CD4-positive, alpha-beta memory T cell (primary cell): ENCODE measurements around the gene ZNF768. TPM values are rescaled to one million over a fixed set of nuclear protein-coding genes. Genes with fewer than 3 reads are reported as not detected.

Experiments used
- CTCF ChIA-PET: fragments of 350-600 bp; sonication (Branson Sonifier 250); formaldehyde crosslinking; loops from one replicate; lab custom pipeline; 2021; ENCODE audit warnings: inconsistent platforms; ENCODE audit not compliant: partially characterized antibody; lab: Charles Lee
- POLR2A ChIA-PET: fragments of 350-600 bp; sonication (Branson Sonifier 250); formaldehyde crosslinking; loops from one replicate; lab custom pipeline; 2021; ENCODE audit not compliant: partially characterized antibody; lab: Charles Lee
- DNase-seq, 5 donors: peaks; one replicate each; pipeline versions ENCODE4 v3.0.0 to v3.0.0-alpha.2; 2020 to 2022; ENCODE audit warnings: mixed read lengths in 1 of 5
- H3K27ac ChIP-seq: one replicate; pipeline ENCODE4 v1.7.0; 2013; ENCODE audit warnings: low read depth, low read length
- H3K27me3 ChIP-seq: 2 replicates; pipeline ENCODE4 v1.7.0; 2013; ENCODE audit warnings: mild to moderate bottlenecking, low read length, moderate library complexity; ENCODE audit not compliant: insufficient read depth
- H3K36me3 ChIP-seq: 2 replicates; pipeline ENCODE4 v1.7.0; 2013; ENCODE audit warnings: mild to moderate bottlenecking, low read length, moderate library complexity; ENCODE audit not compliant: insufficient read depth
- H3K4me1 ChIP-seq: 2 replicates; pipeline ENCODE4 v1.7.0; 2013; ENCODE audit warnings: mild to moderate bottlenecking, low read length, moderate library complexity; ENCODE audit not compliant: insufficient read depth
- H3K4me3 ChIP-seq, 2 donors: one replicate each; pipeline ENCODE4 v1.7.0; 2013; ENCODE audit warnings: low read length in 2 of 2, mild to moderate bottlenecking in 1 of 2
- H3K9me3 ChIP-seq, 2 donors: one replicate each; pipeline ENCODE4 v1.7.0; 2013; ENCODE audit warnings: low read length in 2 of 2, control low read depth in 1 of 2; ENCODE audit not compliant: control insufficient read depth in 1 of 2
- H3K27ac Mint-ChIP-seq, 7 donors: one replicate each; pipeline ENCODE4 v1.8.0; 2020 to 2021; ENCODE audit warnings: mixed read lengths in 7 of 7, mild to moderate bottlenecking in 6 of 7, inconsistent platforms in 3 of 7, moderate library complexity in 3 of 7
- H3K27me3 Mint-ChIP-seq, 2 donors: one replicate each; pipeline ENCODE4 v1.8.0; 2020 to 2021; ENCODE audit warnings: mixed read lengths in 2 of 2
- H3K36me3 Mint-ChIP-seq, 2 donors: one replicate each; pipeline ENCODE4 v1.8.0; 2020 to 2021; ENCODE audit warnings: mixed read lengths in 2 of 2, inconsistent platforms in 1 of 2, mild to moderate bottlenecking in 1 of 2
- H3K4me1 Mint-ChIP-seq, 4 donors: one replicate each; pipeline ENCODE4 v1.8.0; 2020 to 2021; ENCODE audit warnings: mixed read lengths in 4 of 4, mild to moderate bottlenecking in 1 of 4
- H3K4me3 Mint-ChIP-seq, 8 donors: one replicate each; pipeline ENCODE4 v1.8.0; 2020 to 2021; ENCODE audit warnings: mixed read lengths in 8 of 8, mild to moderate bottlenecking in 7 of 8, moderate library complexity in 6 of 8, inconsistent platforms in 3 of 8
- H3K9me3 Mint-ChIP-seq, 8 donors: one replicate each; pipeline ENCODE4 v1.8.0; 2020 to 2021; ENCODE audit warnings: mixed read lengths in 8 of 8, mild to moderate bottlenecking in 5 of 8, inconsistent platforms in 3 of 8, moderate library complexity in 1 of 8
- intact Hi-C: fragments of 100-400 bp; cut with micrococcal nuclease; formaldehyde crosslinking; loops from one replicate; pipeline ENCODE4 v1.15.1; 2023
- polyA plus RNA-seq, 2 donors: library from polyadenylated mRNA; unstranded; fragments of 300-500 nt; fragmentation: Illumina TruSeq; gene quantifications; one replicate each; pipeline ENCODE4 v1.2.3, GENCODE V29; 2021
- total RNA-seq, 2 experiments: library from RNA; stranded (reverse); gene quantifications; one replicate each; pipeline ENCODE4 v1.2.3, GENCODE V29; 2021

ZNF768 gene
- total and polyA plus RNA-seq, 4 experiments from 2014 or later: 0.69 to 6.1 (median 3.8) TPM

- no peak for DNase-seq
- POLR2A ChIA-PET: interaction anchor here (0.6 to 13.9 kb wide), 26 partner anchors 9 to 212 kb away, joined by 3 to 457 read pairs (median 10); partner anchors contain the start of genes DCTPP1, FBRS, ITGAL and PRR14
- no peaks in the 10 kb centered on the region for H3K27me3 Mint-ChIP-seq
These were observed 31.3 kb upstream of the ZNF768 start for GRCh38 chr16:30557707-30557956.

GRCh38 chr16:30556125-30556473 lies 29.7 kb upstream of the ZNF768 start:
- POLR2A ChIA-PET: interaction anchor here (7.2 to 13.9 kb wide), 2 partner anchors 15 to 24 kb away, joined by 188 to 457 read pairs; partner anchors contain the start of genes ZNF688 and ZNF747
- H3K4me1 ChIP-seq: peaks cover 65% of the 10 kb centered on the region
- intact Hi-C loops: no loop called here

More at GRCh38 chr16:30557707-30557956, 31.3 kb upstream of the ZNF768 start:
- CTCF ChIA-PET: interaction anchor here (0.7 to 3.0 kb wide), 16 partner anchors 9 to 136 kb away, joined by 3 to 101 read pairs (median 6); partner anchors contain the start of genes DCTPP1, PRR14, SEPHS2 and ZNF688
- Histone ChIP-seq H3K9me3 (no peaks in the 10 kb centered on the region), H3K27ac (peak overlapping the region; percentile 95), H3K4me1 (peaks cover 60% of the 10 kb centered on the region), H3K4me3 (peak overlapping the region; percentile 58 to 75), H3K27me3 (no peaks in the 10 kb centered on the region), H3K36me3 (peaks cover 22% of the 10 kb centered on the region)
- H3K4me3 Mint-ChIP-seq: peak overlapping the region; percentile 88 to 94 (median 92)
- H3K36me3 Mint-ChIP-seq: peaks cover 20 to 21% of the 10 kb centered on the region in 2 donors
- intact Hi-C loops: no loop called here
- H3K4me1 Mint-ChIP-seq: peaks cover 24 to 60% (median 43%) of the 10 kb centered on the region in 4 donors
- H3K9me3 Mint-ChIP-seq: peaks cover 0 to 2% (median 0%) of the 10 kb centered on the region in 8 donors
- H3K27ac Mint-ChIP-seq: peak overlapping the region; percentile 93 to 97 (median 95)

GRCh38 chr16:30555315-30556124 lies 29.2 kb upstream of the ZNF768 start:
- no peak for DNase-seq
- peaks cover 22% of the 10 kb centered on the region for H3K36me3 ChIP-seq
- peaks cover 66% of the 10 kb centered on the region for H3K4me1 ChIP-seq
- H3K27me3 Mint-ChIP-seq: no peaks in the 10 kb centered on the region
- H3K4me3 ChIP-seq: no peak overlapping the region
- no peaks in the 10 kb centered on the region for H3K27me3 ChIP-seq
- peak overlapping the region in 5 of 7 donors; percentile 61 to 96 (median 92) for H3K27ac Mint-ChIP-seq
- peaks cover 0 to 2% (median 0%) of the 10 kb centered on the region in 8 donors for H3K9me3 Mint-ChIP-seq
- peaks cover 20 to 25% of the 10 kb centered on the region in 2 donors for H3K36me3 Mint-ChIP-seq
- H3K4me1 Mint-ChIP-seq: peaks cover 28 to 68% (median 49%) of the 10 kb centered on the region in 4 donors
- ChIA-PET POLR2A (interaction anchor here (1.2 to 13.9 kb wide), 5 partner anchors 12 to 138 kb away, joined by 3 to 457 read pairs (median 8); partner anchors contain the start of genes ZNF688 and ZNF747), CTCF (interaction anchor here (6.8 kb wide), 1 partner anchor 20 kb away, joined by 56 read pairs; the partner anchor contains the start of gene ZNF747)
- intact Hi-C loops: no loop called here
- H3K9me3 ChIP-seq: no peaks in the 10 kb centered on the region
- no peak overlapping the region for H3K27ac ChIP-seq
- peak overlapping the region in 6 of 8 donors; percentile 59 to 94 (median 90) for H3K4me3 Mint-ChIP-seq

More at GRCh38 chr16:30556125-30556473, 29.7 kb upstream of the ZNF768 start:
- CTCF ChIA-PET: no interaction called here
- peak overlapping the region; percentile 59 to 94 (median 90) for H3K4me3 Mint-ChIP-seq
- no peak overlapping the region for H3K4me3 ChIP-seq
- no peaks in the 10 kb centered on the region for H3K27me3 Mint-ChIP-seq
- peaks cover 20 to 25% of the 10 kb centered on the region in 2 donors for H3K36me3 Mint-ChIP-seq
- H3K27ac ChIP-seq: no peak overlapping the region
- H3K27me3 ChIP-seq: no peaks in the 10 kb centered on the region
- peaks cover 22% of the 10 kb centered on the region for H3K36me3 ChIP-seq
- no peak for DNase-seq
- H3K9me3 ChIP-seq: no peaks in the 10 kb centered on the region
- peaks cover 30 to 70% (median 49%) of the 10 kb centered on the region in 4 donors for H3K4me1 Mint-ChIP-seq
- H3K27ac Mint-ChIP-seq: peak overlapping the region; percentile 61 to 96 (median 89)
- peaks cover 0 to 2% (median 0%) of the 10 kb centered on the region in 8 donors for H3K9me3 Mint-ChIP-seq

GRCh38 chr16:30554557-30555314 lies 28.4 kb upstream of the ZNF768 start:
- peaks cover 66% of the 10 kb centered on the region for H3K4me1 ChIP-seq
- no peaks in the 10 kb centered on the region for H3K27me3 Mint-ChIP-seq
- ChIA-PET CTCF (interaction anchor here (0.5 to 6.8 kb wide), 3 partner anchors 11 to 138 kb away, joined by 3 to 56 read pairs (median 5); partner anchors contain the start of gene ZNF747), POLR2A (interaction anchor here (1.2 to 13.9 kb wide), 5 partner anchors 11 to 137 kb away, joined by 3 to 457 read pairs (median 8); partner anchors contain the start of genes ZNF688 and ZNF747)
- H3K4me3 Mint-ChIP-seq: peak overlapping the region in 2 of 8 donors; percentile 17
- H3K4me3 ChIP-seq: no peak overlapping the region
- DNase-seq: no peak
- intact Hi-C loops: no loop called here
- peak overlapping the region in 5 of 7 donors; percentile 50 to 96 (median 80) for H3K27ac Mint-ChIP-seq
- H3K4me1 Mint-ChIP-seq: peaks cover 28 to 68% (median 49%) of the 10 kb centered on the region in 4 donors
- H3K9me3 Mint-ChIP-seq: no peaks in the 10 kb centered on the region
- H3K36me3 Mint-ChIP-seq: peaks cover 20 to 25% of the 10 kb centered on the region in 2 donors
- H3K36me3 ChIP-seq: peaks cover 22% of the 10 kb centered on the region
- H3K27ac ChIP-seq: no peak overlapping the region
- H3K27me3 ChIP-seq: no peaks in the 10 kb centered on the region
- H3K9me3 ChIP-seq: no peaks in the 10 kb centered on the region

GRCh38 chr16:30553393-30553899 lies 27.1 kb upstream of the ZNF768 start:
- Mint-ChIP-seq H3K27ac (peak overlapping the region; percentile 94 to 98 (median 96)), H3K36me3 (peaks cover 20 to 25% of the 10 kb centered on the region in 2 donors), H3K4me3 (peak overlapping the region in 5 of 8 donors; percentile 3 to 77 (median 66)), H3K9me3 (no peaks in the 10 kb centered on the region), H3K4me1 (peaks cover 32 to 68% (median 49%) of the 10 kb centered on the region in 4 donors), H3K27me3 (no peaks in the 10 kb centered on the region)
- Histone ChIP-seq H3K36me3 (peaks cover 22% of the 10 kb centered on the region), H3K27ac (peak overlapping the region; percentile 60), H3K4me3 (no peak overlapping the region), H3K27me3 (no peaks in the 10 kb centered on the region), H3K4me1 (peaks cover 70% of the 10 kb centered on the region), H3K9me3 (no peaks in the 10 kb centered on the region)
- intact Hi-C loops: no loop called here
- POLR2A ChIA-PET: interaction anchor here (0.7 to 13.9 kb wide), 5 partner anchors 8 to 124 kb away, joined by 3 to 457 read pairs (median 4); partner anchors contain the start of genes DCTPP1, ZNF688, ZNF689 and ZNF747
- DNase-seq: no peak
- CTCF ChIA-PET: interaction anchor here (6.8 kb wide), 1 partner anchor 18 kb away, joined by 56 read pairs; the partner anchor contains the start of gene ZNF747

GRCh38 chr16:30552956-30553355 lies 26.6 kb upstream of the ZNF768 start:
- intact Hi-C loops: no loop called here
- H3K4me1 ChIP-seq: peaks cover 71% of the 10 kb centered on the region

More at GRCh38 chr16:30552956-30553355, 26.6 kb upstream of the ZNF768 start:
- no peaks in the 10 kb centered on the region for H3K27me3 Mint-ChIP-seq
- H3K4me3 Mint-ChIP-seq: peak overlapping the region in 7 of 8 donors; percentile 3 to 82 (median 66)
- H3K36me3 Mint-ChIP-seq: peaks cover 20 to 25% of the 10 kb centered on the region in 2 donors
- CTCF ChIA-PET: interaction anchor here (6.8 kb wide), 1 partner anchor 17 kb away, joined by 56 read pairs; the partner anchor contains the start of gene ZNF747
- no peak overlapping the region for H3K4me3 ChIP-seq
- H3K36me3 ChIP-seq: peaks cover 22% of the 10 kb centered on the region
- H3K27ac Mint-ChIP-seq: peak overlapping the region; percentile 94 to 98 (median 96)
- H3K9me3 Mint-ChIP-seq: no peaks in the 10 kb centered on the region
- peaks cover 32 to 68% (median 50%) of the 10 kb centered on the region in 4 donors for H3K4me1 Mint-ChIP-seq
- no peak for DNase-seq
- POLR2A ChIA-PET: interaction anchor here (0.6 to 13.9 kb wide), 7 partner anchors 9 to 365 kb away, joined by 3 to 457 read pairs (median 4); partner anchors contain the start of genes DCTPP1, ITGAL, ZNF688 and ZNF747
- H3K27me3 ChIP-seq: no peaks in the 10 kb centered on the region
- no peaks in the 10 kb centered on the region for H3K9me3 ChIP-seq
- H3K27ac ChIP-seq: peak overlapping the region; percentile 60
